Muscle layer of colon (tissue), 2 donors: Measurements from ENCODE around the gene SLC2A6.

Source experiments
- H3K27ac ChIP-seq: one replicate; pipeline ENCODE4 v1.7.0; 2013; ENCODE audit warnings: low read depth, mild to moderate bottlenecking, low read length, moderate library complexity
- H3K27me3 ChIP-seq, 2 donors: one replicate each; pipeline ENCODE4 v1.7.0; 2013; ENCODE audit warnings: low read length in 2 of 2, mild to moderate bottlenecking in 2 of 2; ENCODE audit not compliant: insufficient read depth in 2 of 2, control insufficient read depth in 1 of 2
- H3K36me3 ChIP-seq: one replicate; pipeline ENCODE4 v1.7.0; 2013; ENCODE audit warnings: mild to moderate bottlenecking, low read length; ENCODE audit not compliant: insufficient read depth
- H3K4me1 ChIP-seq: one replicate; pipeline ENCODE4 v1.7.0; 2013; ENCODE audit warnings: mild to moderate bottlenecking, low read length; ENCODE audit not compliant: insufficient read depth
- H3K4me3 ChIP-seq, 2 donors: one replicate each; pipeline ENCODE4 v1.7.0; 2013; ENCODE audit warnings: low read length in 2 of 2, low read depth in 1 of 2, mild to moderate bottlenecking in 1 of 2, moderate library complexity in 1 of 2
- H3K9ac ChIP-seq: one replicate; pipeline ENCODE4 v1.7.0; 2013; ENCODE audit warnings: low read length
- H3K9me3 ChIP-seq: one replicate; pipeline ENCODE4 v1.7.0; 2013; ENCODE audit warnings: mild to moderate bottlenecking, low read length
- donor health status: abdominal sarcoma.
- donor health status: Adenocarcinoma of cecum.

The SLC2A6 gene

DNA sequence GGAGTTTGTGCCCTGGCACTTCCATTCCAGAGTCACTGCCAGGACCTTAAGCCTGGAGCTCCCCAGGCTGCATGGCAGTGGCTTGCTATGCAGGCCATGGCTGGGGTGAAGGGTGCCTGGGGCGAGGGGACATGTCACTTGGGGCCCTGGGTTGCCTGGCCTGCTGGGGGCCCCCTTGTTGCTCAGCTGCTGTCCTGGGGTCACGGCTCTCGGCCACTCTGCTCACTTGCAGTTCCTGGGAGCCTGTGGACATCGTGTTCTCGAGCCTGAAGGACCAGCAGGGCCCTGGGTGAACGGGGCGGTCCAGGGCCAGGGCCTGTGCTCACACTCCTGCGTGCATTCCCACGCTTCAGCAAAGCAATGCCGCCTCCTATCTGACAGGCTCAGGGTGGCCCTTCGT, 14.5 kb upstream of the SLC2A6 start:
- H3K27me3 ChIP-seq = no peaks in the 10 kb centered on the region
- H3K4me1 ChIP-seq = no peaks in the 10 kb centered on the region
- H3K9me3 ChIP-seq = no peaks in the 10 kb centered on the region
- H3K4me3 ChIP-seq = no peak overlapping the region
- no peak overlapping the region for H3K27ac ChIP-seq
- no peaks in the 10 kb centered on the region for H3K36me3 ChIP-seq
- no peak overlapping the region for H3K9ac ChIP-seq

DNA sequence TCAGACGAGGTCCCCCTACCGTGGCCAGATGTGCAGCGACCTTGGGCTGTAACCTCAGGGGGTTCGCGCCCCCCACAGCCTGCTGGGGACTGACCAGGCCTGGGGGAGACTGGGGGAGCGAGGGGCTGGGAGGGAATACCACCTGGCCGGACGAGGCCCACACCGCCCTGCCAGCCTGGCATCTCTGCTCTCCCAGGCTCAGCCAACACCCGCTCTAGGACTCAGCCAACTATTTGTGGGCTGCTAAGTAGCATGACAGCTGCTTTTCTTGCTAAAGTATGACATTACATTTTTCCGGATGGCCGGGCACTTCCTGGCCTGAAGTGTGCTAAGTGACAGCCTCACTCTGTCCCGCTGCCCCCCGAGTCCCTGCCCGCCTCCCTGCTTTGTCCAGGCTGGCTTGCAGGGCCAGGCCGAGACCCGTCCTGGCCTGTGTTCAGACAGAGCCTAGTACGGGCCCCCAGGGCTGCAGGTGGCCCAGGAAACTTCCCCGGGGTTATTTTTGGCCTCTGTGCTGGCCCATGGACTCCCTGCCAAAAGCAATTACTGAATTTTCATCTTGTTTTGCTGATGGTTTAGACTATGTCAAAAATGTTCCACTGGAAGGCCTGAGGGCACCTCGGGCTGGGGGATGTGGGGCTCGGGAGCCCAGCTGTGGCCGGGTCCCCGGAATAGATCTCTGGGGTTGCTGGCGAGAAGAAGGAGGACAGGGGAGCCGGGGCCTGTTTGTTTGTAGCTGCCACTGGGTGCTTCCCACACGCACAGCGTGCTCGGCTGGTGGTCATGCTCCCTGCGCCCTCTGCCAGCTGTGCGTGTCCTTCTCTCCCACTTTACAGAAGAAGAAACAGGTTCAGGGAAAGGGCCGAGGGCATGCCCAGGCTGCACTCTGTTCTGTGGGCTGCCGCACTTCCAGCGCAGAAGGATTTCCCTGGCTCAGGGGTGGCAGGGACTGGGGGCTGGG, 13.4 kb upstream of the SLC2A6 start:
- no peaks in the 10 kb centered on the region for H3K9me3 ChIP-seq
- H3K36me3 ChIP-seq = no peaks in the 10 kb centered on the region
- no peaks in the 10 kb centered on the region for H3K4me1 ChIP-seq
- H3K9ac ChIP-seq = no peak overlapping the region
- H3K27ac ChIP-seq = no peak overlapping the region
- no peaks in the 10 kb centered on the region for H3K27me3 ChIP-seq
- H3K4me3 ChIP-seq = no peak overlapping the region

DNA sequence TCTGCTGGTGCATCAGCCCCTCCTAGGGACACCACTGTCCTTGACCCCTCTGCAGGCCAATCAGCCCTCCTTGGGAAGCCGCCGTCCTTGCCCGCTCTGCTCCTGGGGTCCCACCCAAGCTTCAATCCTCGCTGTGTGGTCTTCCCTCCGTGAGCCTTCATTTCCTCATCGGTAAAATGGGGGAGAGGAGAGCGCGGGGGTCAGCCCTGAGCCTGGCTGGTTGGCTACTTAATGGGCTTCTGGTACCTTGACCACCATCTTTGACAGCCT, 12.7 kb upstream of the SLC2A6 start:
- Histone ChIP-seq H3K27me3 (no peaks in the 10 kb centered on the region), H3K27ac (no peak overlapping the region)

DNA sequence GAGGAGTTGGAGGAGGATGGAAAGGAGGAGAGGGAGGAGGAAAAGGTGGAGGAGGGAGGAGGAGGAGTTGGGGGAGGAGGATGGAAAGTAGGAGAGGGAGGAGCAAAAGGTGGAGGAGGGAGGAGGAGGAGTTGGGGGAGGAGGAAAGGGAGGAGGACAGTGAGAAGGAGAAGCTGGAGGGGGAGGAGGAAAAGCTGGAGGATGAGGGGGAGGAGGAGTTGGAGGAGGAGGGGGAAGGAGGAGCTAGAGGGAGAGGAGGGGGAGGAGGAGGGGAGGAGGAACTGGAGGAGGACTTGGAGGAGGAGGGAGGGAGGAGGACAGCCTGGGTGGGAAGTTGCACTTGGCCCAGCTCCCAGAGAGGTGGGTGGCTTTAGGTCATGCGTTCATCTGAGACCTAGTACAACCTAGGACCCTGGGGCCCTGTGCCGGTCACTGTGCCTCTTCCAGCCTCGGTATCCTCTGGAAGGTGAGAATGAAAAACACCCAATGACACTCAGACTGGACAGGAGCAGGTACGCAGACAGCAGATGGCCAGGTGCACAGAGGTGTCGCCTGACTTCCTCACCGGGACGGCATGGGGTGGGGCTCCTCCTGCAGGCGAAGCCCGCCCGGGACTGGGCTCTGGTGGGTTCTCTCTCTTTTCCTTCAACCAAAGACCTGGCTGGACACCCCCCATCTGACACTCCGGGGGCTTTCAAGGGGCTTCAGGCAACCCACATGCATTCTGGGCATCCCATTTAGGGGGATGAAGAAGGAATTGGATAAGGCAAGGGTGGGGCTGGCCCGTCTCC, 12.2 kb upstream of the SLC2A6 start:
- no peaks in the 10 kb centered on the region for H3K4me1 ChIP-seq
- no peak overlapping the region for H3K4me3 ChIP-seq
- no peaks in the 10 kb centered on the region for H3K9me3 ChIP-seq
- no peaks in the 10 kb centered on the region for H3K27me3 ChIP-seq
- H3K9ac ChIP-seq = no peak overlapping the region
- H3K27ac ChIP-seq = no peak overlapping the region
- no peaks in the 10 kb centered on the region for H3K36me3 ChIP-seq

More for the DNA sequence above, 12.7 kb upstream of the SLC2A6 start:
- no peaks in the 10 kb centered on the region for H3K9me3 ChIP-seq
- H3K9ac ChIP-seq = no peak overlapping the region
- H3K4me3 ChIP-seq = no peak overlapping the region
- no peaks in the 10 kb centered on the region for H3K36me3 ChIP-seq
- H3K4me1 ChIP-seq = no peaks in the 10 kb centered on the region

DNA sequence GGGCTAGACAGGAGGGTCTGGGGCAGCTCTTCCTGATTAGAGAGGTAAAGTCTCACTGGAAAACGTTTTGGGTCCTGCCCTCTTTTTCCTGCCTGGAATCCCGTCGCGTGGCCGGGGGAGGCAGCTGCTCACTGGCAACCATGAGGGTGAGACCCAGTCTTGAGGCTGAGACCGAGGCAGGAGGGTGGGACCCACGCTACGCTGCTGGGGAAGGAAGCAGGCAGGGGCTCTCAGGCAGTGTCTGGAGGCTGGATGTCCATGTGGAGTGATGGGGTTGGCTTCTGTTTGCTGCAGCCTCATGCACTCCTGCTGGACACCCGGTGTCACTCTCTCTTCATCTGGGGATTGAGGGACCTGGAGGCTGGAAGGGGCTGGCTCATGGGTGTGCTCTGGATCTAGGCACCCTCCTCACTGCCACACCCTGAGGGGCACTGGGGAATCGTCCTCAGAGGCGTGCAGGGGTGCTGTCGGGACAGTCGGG, 11.3 kb upstream of the SLC2A6 start:
- H3K36me3 ChIP-seq = no peaks in the 10 kb centered on the region
- peaks cover 0 to 5% of the 10 kb centered on the region in 2 donors for H3K27me3 ChIP-seq
- no peaks in the 10 kb centered on the region for H3K9me3 ChIP-seq
- no peak overlapping the region for H3K9ac ChIP-seq
- no peaks in the 10 kb centered on the region for H3K4me1 ChIP-seq
- no peak overlapping the region for H3K4me3 ChIP-seq
- H3K27ac ChIP-seq = no peak overlapping the region

DNA sequence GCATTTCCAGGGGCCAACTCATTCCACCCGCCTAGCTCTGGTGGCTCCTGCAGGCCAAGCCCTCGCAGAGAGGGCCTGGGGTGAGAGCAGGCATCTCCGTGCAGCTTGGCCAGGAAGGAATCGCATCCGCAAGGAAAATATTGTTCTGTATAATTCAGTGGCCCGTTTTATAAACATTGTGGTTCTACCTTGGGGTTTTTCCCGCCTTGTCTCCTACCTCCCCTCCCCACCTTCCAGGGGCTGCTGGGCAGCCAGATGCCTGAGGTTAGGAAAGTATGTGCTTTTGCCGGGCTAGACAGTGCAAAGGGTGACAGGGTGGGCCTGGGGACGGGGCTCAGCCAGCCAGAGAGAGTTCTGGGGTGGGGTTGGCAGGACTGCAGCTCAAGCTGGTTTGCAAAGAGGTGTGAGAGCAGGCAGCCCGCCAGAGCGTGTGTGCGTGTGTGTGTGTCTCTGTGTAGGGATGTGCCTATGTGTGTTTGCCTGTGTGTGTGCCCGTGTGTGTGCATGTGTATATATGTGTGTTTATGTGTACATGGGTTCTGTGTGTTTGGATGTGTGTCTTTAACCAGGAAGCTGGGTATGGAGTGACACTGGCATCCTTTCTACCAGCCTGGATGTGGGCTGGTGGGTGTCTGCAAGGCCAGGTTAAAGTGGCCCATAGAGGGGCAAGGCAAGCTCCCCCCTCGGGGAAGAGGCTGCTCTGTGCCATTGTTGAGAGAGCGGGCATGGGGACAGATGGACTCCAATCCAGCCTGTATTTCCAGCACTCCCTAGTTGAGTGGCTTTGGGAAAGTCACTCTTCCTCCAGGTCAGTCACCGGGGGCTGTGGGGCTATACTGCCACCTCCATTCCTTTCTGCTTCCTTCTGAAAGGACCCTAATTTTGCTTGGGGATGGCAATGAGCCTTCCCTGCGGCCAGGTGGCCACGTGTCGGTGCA, 10.6 kb upstream of the SLC2A6 start:
- H3K9ac ChIP-seq = no peak overlapping the region
- H3K36me3 ChIP-seq = no peaks in the 10 kb centered on the region
- H3K27me3 ChIP-seq = peaks cover 0 to 11% of the 10 kb centered on the region in 2 donors

DNA sequence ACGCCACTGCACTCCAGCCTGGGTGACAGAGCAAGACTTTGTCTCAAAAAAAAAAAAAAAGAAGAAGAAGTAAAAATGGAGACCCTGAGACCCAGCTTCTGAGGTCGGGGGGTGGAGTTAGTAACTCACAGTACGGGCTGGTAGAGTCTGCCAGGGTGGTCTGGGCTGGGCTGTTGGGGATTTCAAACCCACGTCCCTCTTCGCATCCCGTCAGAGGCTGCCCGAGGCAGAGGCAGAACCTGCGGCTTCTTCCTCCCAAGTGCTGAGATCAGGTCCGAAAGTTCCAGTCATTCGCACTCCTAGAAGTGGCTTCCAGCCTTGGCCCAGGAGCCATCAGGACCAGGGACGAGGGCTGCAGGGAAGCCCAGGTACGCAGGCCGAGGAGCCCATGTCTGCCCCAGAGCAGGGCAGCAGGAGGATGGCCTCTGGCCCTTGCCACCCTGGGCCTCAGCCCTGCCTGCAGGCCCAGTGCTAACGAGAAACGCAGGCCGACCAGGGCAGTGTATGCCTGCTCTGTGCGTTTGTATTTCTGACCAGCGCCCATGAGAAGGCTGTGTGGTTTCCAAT, 9.9 kb upstream of the SLC2A6 start:
- Histone ChIP-seq H3K9me3 (no peaks in the 10 kb centered on the region), H3K27ac (no peak overlapping the region), H3K4me1 (no peaks in the 10 kb centered on the region), H3K4me3 (no peak overlapping the region), H3K27me3 (peaks cover 0 to 14% of the 10 kb centered on the region in 2 donors), H3K36me3 (no peaks in the 10 kb centered on the region), H3K9ac (no peak overlapping the region)

More for the DNA sequence above, 10.6 kb upstream of the SLC2A6 start:
- Histone ChIP-seq H3K9me3 (no peaks in the 10 kb centered on the region), H3K4me3 (no peak overlapping the region), H3K27ac (no peak overlapping the region), H3K4me1 (no peaks in the 10 kb centered on the region)

DNA sequence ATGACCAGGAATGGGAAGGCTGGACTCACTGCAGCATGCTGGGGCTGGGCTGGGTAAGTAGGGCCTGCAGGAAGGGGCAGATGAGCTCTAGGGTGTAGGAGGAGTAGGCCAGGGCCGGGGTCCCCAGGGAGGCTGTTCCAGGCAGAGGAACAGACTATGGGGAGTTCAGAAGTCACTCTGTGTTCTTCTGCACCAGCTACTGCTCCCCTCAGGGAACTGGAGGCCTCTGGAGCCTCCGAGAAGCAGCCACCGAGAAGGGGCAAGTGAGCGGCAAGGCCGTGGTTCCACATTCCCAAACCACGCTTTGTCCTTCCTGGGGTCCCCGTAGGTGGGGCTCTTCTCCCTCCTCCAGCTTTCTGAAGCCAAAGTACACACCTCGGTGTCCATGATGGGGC, 8.4 kb upstream of the SLC2A6 start:
- Histone ChIP-seq H3K9me3 (no peaks in the 10 kb centered on the region), H3K4me3 (no peak overlapping the region), H3K27ac (no peak overlapping the region), H3K27me3 (peaks cover 0 to 17% of the 10 kb centered on the region in 2 donors), H3K4me1 (no peaks in the 10 kb centered on the region), H3K36me3 (no peaks in the 10 kb centered on the region), H3K9ac (no peak overlapping the region)

DNA sequence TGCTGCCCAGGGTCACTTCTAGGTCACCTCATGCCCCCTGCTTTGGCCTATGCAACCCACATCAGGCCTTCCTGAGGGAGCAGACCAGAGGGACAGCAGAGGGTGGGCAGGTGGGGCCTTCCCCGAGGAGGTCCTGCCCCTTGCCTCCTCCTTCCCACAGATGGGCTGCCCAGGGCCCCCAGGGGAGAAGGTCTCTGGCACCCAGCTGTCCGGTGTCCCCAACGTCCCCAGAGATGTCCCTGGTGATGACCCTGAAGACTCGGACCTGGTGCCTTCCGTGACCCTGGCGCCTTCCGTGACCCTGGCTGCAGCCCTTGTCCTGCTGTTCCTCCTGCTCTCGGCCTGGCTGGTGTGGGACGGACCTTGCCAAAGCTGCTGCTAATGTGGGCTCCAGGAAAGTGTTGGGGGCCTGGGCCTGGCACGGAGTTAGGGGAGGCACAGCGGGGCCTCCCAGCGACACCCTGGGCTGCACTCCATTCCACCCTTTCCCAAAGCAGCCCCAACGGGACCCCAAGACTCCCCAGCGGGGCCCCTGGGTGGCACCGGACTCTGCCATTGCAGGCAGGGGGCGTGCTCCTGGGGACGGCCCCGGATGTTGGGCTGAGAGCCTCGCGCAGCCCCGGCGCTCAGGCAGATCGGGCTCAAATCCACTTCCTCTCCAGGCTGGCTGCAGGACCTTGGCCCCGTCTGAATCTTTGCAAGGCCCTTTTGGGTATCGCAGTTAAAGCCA, 6.8 kb upstream of the SLC2A6 start:
- peaks cover 0 to 17% of the 10 kb centered on the region in 2 donors for H3K27me3 ChIP-seq
- no peak overlapping the region for H3K4me3 ChIP-seq
- H3K36me3 ChIP-seq = no peaks in the 10 kb centered on the region
- H3K27ac ChIP-seq = no peak overlapping the region
- no peak overlapping the region for H3K9ac ChIP-seq
- H3K4me1 ChIP-seq = no peaks in the 10 kb centered on the region
- no peaks in the 10 kb centered on the region for H3K9me3 ChIP-seq

DNA sequence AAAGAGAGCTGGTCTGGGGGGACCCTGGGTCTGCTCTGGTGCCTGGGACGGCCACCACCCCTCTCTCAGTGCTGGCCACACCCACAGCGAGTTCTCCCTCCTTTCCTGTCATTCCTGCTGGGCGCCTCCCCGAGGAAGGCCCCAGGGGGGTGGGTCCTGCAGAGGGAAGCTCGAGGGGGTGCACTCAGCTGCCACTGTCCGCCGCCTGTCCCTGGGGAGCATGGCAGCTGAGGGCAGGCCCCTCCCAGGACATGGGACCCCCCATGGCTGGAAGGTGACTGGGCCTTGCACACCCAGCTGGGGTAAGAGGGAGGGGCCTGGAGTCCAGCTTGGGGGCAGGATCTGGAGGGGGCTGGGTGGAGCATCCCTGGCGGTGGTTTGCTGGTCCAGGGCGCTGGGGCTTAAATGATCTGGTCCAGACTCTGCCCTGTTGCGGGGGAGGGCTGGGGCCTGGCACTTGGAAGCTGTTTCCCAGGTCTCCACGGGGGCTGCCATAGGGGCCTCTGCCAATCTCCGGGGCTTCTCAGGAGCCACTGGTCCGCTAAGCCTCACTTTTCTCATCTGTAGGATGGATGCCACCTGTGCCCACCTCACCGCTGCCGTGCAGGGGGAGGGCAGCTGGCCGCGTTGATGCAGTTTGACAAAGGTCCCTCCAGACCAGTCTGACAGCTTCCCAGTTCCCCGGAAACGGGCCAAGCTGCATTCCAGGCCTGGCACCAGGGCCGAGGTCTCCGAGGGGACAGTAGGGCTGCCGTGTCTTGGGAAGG, 6.0 kb upstream of the SLC2A6 start:
- no peaks in the 10 kb centered on the region for H3K9me3 ChIP-seq
- H3K4me3 ChIP-seq = no peak overlapping the region
- H3K9ac ChIP-seq = no peak overlapping the region
- peaks cover under 1% of the 10 kb centered on the region for H3K4me1 ChIP-seq
- H3K36me3 ChIP-seq = no peaks in the 10 kb centered on the region
- no peak overlapping the region for H3K27ac ChIP-seq
- peaks cover 0 to 17% of the 10 kb centered on the region in 2 donors for H3K27me3 ChIP-seq
